Measurements from ENCODE around the gene LPCAT4. TPM values are rescaled to one million over a fixed set of nuclear protein-coding genes. Genes with fewer than 3 reads are reported as not detected.
A peak's percentile ranks its signal among the peaks of the same experiment; 100 is the strongest.

LPCAT4 gene
- total and polyA plus RNA-seq, 10 donors, result 18.6 to 53.7 (median 40.6) TPM

GRCh38 chr15:34337557-34338306, 29.3 kb downstream of the LPCAT4 start, which contains the start of gene SLC12A6:
Gene SLC12A6, minus strand, starts transcription at chr15:34337781. Its CDS starts 1,101 bp downstream, at chr15:34336680.
- no peaks in the 10 kb centered on the region for H3K9me3 ChIP-seq
- no peaks in the 10 kb centered on the region for H3K27me3 ChIP-seq (replicated peaks in 1 of 7)
- intact Hi-C loops (cut with DNase I; ENCODE audit: low total_unique reads), result no loop called here
- peaks cover 12 to 91% (median 83%) of the 10 kb centered on the region in 6 donors for H3K4me1 ChIP-seq
- WGBS, 5 donors, result 0 to 1% (median 0%) methylated on average over 25 to 78 of the region's 78 CpGs
- peak; percentile 58 to 92 (median 91) for TF ChIP-seq POLR2A (IDR thresholded peaks at IDR 0.05)
- peak; percentile 98 to 99 (median 98) for TF ChIP-seq POLR2AphosphoS5 (IDR thresholded peaks at IDR 0.05)
- TF ChIP-seq CTCF (IDR thresholded peaks at IDR 0.05 in 8 of 11, conservative IDR thresholded peaks at IDR 0.05 in 3 of 11), result peak in 4 of 11 experiments; percentile 17 to 34 (median 26)
- peak within 1 kb of the TSS; percentile 68 to 94 (median 83) for H3K4me3 ChIP-seq
- H3K27ac ChIP-seq, result peak within 1 kb of the TSS; percentile 89 to 100 (median 98)
- DNase-seq, result peak; percentile 99
- peaks cover 0 to 34% (median 8%) of the 10 kb centered on the region in 6 donors for H3K36me3 ChIP-seq

- Histone ChIP-seq H3K27ac (peak overlapping the region; percentile 89 to 100 (median 98)), H3K4me3 (peak overlapping the region; percentile 68 to 94 (median 83)), H3K27me3 (replicated peaks in 1 of 7) (no peaks in the 10 kb centered on the region), H3K4me1 (peaks cover 10 to 94% (median 87%) of the 10 kb centered on the region in 6 donors), H3K36me3 (peaks cover 0 to 39% (median 8%) of the 10 kb centered on the region in 6 donors), H3K9me3 (no peaks in the 10 kb centered on the region)
- TF ChIP-seq POLR2AphosphoS5 (IDR thresholded peaks at IDR 0.05), result peak in 1 of 3 donors; percentile 13
- TF ChIP-seq CTCF (IDR thresholded peaks at IDR 0.05 in 8 of 11, conservative IDR thresholded peaks at IDR 0.05 in 3 of 11), result no peak
- intact Hi-C loops (cut with DNase I; ENCODE audit: low total_unique reads), result no loop called here
- 0 to 1% (median 1%) methylated on average over 22 to 26 of the region's 26 CpGs for WGBS, 5 donors
- DNase-seq, result peak; percentile 84
These were observed 29.9 kb downstream of the LPCAT4 start for GRCh38 chr15:34336991-34337556.

- intact Hi-C loops (cut with DNase I; ENCODE audit: low total_unique reads), result no loop called here
- H3K27ac ChIP-seq, result peak overlapping the region; percentile 89 to 100 (median 98)
- no peaks in the 10 kb centered on the region for H3K27me3 ChIP-seq (replicated peaks in 1 of 7)
- peaks cover 0 to 36% (median 6%) of the 10 kb centered on the region in 6 donors for H3K36me3 ChIP-seq
- H3K9me3 ChIP-seq, result no peaks in the 10 kb centered on the region
- H3K4me3 ChIP-seq, result peak overlapping the region; percentile 68 to 94 (median 83)
- no peak for DNase-seq
- WGBS, 5 donors, result 60 to 74% (median 65%) methylated on average over 14 to 16 of the region's 16 CpGs
- peak in 1 of 3 donors; percentile 21 for TF ChIP-seq POLR2AphosphoS5 (IDR thresholded peaks at IDR 0.05)
- no peak for TF ChIP-seq CTCF (IDR thresholded peaks at IDR 0.05 in 8 of 11, conservative IDR thresholded peaks at IDR 0.05 in 3 of 11)
- no peak for TF ChIP-seq POLR2A (IDR thresholded peaks at IDR 0.05)
- H3K4me1 ChIP-seq, result peaks cover 6 to 94% (median 85%) of the 10 kb centered on the region in 6 donors
These were observed 30.6 kb downstream of the LPCAT4 start for GRCh38 chr15:34336231-34336990.
